ENCODE measurements around the gene TAS1R3.

The TAS1R3 gene

DNA sequence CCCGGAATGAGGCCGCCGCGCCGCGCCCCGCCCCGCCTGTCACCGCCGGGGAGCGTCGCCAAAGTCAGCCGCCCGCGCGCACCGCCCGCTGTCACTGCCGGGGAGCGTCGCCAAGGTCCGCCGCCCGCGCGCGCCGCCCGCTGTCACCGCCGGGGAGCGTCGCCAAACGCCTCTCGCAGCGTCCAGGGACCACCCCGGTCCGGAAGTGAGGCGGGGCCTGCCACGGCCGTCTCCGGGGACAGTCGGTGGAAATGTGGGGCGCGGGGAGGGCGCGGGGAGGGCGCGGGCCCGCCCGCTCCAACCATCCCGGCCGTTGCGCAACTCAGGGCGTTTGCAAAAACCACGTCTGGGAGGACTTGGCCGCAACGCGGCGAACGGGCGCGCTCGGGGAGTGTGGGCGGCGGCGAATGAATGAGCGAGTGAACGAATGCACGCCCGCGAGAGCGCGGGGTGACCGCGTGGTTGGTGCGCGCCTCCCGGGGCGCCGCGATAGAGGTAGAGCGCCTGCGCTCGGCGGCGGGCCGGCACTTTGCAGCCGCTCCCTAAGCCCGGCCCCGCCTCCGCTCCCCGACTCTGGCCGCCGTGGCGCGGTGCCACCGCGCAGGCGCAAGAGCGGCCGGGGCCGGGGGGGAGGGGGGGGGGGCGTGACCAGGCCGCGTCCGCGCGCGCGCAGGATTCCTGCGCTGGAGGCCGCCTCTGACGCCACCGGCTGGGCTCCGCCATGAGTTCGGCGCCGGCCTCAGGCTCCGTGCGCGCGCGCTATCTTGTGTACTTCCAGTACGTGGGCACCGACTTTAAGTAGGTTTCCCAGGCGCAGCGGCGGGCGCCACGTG lies 22.9 kb upstream of the TAS1R3 start, which contains the start of the genes ACAP3 and PUSL1:
Gene ACAP3, minus strand, starts transcription at position 8 of the 833 bp plus-strand sequence. CDS start 115 bp downstream, outside the sequence.
Gene PUSL1, plus strand, starts transcription at position 675 of the 833 bp plus-strand sequence. Its CDS starts 47 bp downstream, at position 722.
- DNase-seq (ENCODE audit: low read depth in 1 of 2, low spot score in 1 of 2), result peak; percentile 91 to 94
- no peak for TF ChIP-seq SPI1 (IDR thresholded peaks at IDR 0.05; ENCODE audit: borderline replicate concordance, low read depth)
- peak; percentile 44; the same call in 1 of the 2 replicates for TF ChIP-seq GABPA (IDR thresholded peaks at IDR 0.05; ENCODE audit: low read depth)
- TF ChIP-seq, protein P1, sequence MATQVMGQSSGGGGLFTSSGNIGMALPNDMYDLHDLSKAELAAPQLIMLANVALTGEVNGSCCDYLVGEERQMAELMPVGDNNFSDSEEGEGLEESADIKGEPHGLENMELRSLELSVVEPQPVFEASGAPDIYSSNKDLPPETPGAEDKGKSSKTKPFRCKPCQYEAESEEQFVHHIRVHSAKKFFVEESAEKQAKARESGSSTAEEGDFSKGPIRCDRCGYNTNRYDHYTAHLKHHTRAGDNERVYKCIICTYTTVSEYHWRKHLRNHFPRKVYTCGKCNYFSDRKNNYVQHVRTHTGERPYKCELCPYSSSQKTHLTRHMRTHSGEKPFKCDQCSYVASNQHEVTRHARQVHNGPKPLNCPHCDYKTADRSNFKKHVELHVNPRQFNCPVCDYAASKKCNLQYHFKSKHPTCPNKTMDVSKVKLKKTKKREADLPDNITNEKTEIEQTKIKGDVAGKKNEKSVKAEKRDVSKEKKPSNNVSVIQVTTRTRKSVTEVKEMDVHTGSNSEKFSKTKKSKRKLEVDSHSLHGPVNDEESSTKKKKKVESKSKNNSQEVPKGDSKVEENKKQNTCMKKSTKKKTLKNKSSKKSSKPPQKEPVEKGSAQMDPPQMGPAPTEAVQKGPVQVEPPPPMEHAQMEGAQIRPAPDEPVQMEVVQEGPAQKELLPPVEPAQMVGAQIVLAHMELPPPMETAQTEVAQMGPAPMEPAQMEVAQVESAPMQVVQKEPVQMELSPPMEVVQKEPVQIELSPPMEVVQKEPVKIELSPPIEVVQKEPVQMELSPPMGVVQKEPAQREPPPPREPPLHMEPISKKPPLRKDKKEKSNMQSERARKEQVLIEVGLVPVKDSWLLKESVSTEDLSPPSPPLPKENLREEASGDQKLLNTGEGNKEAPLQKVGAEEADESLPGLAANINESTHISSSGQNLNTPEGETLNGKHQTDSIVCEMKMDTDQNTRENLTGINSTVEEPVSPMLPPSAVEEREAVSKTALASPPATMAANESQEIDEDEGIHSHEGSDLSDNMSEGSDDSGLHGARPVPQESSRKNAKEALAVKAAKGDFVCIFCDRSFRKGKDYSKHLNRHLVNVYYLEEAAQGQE (IDR thresholded peaks at IDR 0.05; ENCODE audit: insufficient replicate concordance, low read depth), result no peak
- peak; percentile 41; the same call in 1 of the 2 replicates for TF ChIP-seq POLR2AphosphoS5 (IDR thresholded peaks at IDR 0.05; ENCODE audit: low read depth)
- TF ChIP-seq, protein P2, sequence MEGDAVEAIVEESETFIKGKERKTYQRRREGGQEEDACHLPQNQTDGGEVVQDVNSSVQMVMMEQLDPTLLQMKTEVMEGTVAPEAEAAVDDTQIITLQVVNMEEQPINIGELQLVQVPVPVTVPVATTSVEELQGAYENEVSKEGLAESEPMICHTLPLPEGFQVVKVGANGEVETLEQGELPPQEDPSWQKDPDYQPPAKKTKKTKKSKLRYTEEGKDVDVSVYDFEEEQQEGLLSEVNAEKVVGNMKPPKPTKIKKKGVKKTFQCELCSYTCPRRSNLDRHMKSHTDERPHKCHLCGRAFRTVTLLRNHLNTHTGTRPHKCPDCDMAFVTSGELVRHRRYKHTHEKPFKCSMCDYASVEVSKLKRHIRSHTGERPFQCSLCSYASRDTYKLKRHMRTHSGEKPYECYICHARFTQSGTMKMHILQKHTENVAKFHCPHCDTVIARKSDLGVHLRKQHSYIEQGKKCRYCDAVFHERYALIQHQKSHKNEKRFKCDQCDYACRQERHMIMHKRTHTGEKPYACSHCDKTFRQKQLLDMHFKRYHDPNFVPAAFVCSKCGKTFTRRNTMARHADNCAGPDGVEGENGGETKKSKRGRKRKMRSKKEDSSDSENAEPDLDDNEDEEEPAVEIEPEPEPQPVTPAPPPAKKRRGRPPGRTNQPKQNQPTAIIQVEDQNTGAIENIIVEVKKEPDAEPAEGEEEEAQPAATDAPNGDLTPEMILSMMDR (IDR thresholded peaks at IDR 0.05; ENCODE audit: insufficient read depth, low read length), result no peak
- Histone ChIP-seq H3K4me3 (replicated peaks; ENCODE audit: insufficient read depth, low read length) (peak within 1 kb of the TSS; percentile 89), H3K27me3 (ENCODE audit: insufficient read depth, poor library complexity, severe bottlenecking) (no peaks in the 10 kb centered on the region), H3K27ac (replicated peaks) (peak within 1 kb of the TSS; percentile 97)

DNA sequence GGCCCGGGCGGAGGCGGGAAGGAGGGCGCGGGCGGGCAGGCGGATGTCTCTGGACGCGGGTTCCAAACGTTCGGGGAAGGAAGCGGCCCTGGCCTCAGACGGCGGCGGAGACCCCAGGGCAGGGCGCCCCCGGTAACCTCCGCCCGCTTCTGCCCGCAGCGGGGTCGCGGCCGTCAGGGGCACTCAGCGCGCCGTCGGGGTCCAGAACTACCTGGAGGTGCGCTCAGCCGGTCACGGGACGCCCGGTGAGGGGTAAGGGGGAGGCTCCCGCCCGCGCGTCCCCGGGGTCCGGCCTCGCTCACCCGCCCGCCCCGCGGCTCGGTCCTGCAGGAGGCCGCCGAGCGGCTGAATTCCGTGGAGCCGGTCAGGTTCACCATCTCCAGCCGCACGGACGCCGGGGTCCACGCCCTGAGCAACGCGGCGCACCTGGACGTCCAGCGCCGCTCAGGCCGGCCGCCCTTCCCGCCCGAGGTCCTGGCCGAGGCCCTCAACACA lies 22.3 kb upstream of the TAS1R3 start:
- H3K27me3 ChIP-seq (ENCODE audit: insufficient read depth, poor library complexity, severe bottlenecking), result no peaks in the 10 kb centered on the region
- DNase-seq (ENCODE audit: low read depth in 1 of 2, low spot score in 1 of 2), result no peak

More for the DNA sequence above, 22.3 kb upstream of the TAS1R3 start:
- Histone ChIP-seq H3K4me3 (replicated peaks; ENCODE audit: insufficient read depth, low read length) (peak overlapping the region; percentile 89), H3K27ac (replicated peaks) (peak overlapping the region; percentile 97)
- TF ChIP-seq SPI1 (IDR thresholded peaks at IDR 0.05; ENCODE audit: borderline replicate concordance, low read depth) (no peak), POLR2AphosphoS5 (IDR thresholded peaks at IDR 0.05; ENCODE audit: low read depth) (no peak), GABPA (IDR thresholded peaks at IDR 0.05; ENCODE audit: low read depth) (no peak)
- TF ChIP-seq, protein P1 (IDR thresholded peaks at IDR 0.05; ENCODE audit: insufficient replicate concordance, low read depth), result no peak
- TF ChIP-seq, protein P2 (IDR thresholded peaks at IDR 0.05; ENCODE audit: insufficient read depth, low read length), result no peak

Measured in HL-60 (cell line).